GM21447 (cell line): ENCODE data around the gene CLCN4.

Experiments used
- ATAC-seq: cut with Tn5 transposase; IDR thresholded peaks from one replicate; pipeline ENCODE4 v1.9.1; 2021; ENCODE audit not compliant: unreplicated experiment

Gene CLCN4

DNA sequence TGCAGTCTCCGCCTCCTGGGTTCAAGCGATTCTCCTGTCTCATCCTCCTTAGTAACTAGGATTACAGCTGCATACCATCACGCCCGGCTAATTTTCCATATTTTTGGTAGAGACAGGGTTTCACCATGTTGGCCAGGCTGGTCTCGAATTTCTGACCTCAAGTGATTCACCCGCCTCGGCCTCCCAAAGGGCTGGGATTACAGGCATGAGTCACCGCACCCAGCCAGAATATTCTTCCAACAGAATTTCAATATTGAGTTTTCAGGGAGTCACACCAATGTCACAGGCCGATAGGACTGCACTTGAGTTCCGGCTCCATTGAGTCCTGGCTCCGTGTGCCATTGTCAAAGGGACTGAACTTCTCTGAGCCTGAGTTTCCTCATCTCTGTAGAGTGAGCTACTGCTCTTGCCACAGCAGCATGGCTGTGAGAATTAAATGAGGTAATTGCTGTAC, 82.9 kb downstream of the CLCN4 start:
- no peak for ATAC-seq

DNA sequence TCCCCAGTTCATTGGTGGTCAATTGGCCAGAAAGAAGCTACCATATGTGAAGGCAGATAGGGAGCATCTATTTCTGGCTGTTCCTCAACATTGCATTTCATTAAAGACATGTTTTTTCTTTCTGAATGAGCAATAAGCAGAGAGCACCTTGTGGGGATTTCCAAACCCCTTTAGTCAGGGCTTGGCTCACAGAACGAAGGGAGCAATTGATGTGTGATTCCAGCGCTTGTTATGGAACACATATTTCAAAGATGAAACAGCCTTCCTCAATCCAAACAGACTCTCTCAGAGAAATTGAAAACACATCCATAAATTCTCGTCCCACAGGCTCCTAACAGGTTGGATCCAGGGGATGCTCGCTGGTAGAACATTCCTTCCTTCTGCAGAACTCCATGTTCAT, 84.1 kb downstream of the CLCN4 start:
- ATAC-seq = no peak

DNA sequence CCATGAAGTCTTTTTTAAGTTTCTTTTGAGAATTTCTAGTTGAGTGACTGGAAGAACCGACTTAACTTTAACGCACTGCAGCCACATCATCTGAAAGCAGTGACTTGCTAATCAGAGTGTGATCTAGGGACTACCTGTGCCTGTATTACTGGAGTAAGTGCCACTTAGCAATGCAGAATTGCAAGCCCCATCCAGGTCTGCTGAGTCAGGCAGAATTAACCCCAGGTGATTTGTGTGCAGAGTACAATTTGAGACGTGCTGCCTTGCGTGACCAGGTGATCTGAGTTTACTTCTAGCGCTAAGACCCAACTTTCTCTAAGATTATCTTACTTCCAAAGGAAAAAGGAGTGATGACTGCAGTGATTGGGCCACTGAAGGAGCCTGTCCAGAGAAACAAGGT, 85.3 kb downstream of the CLCN4 start:
- ATAC-seq = no peak

DNA sequence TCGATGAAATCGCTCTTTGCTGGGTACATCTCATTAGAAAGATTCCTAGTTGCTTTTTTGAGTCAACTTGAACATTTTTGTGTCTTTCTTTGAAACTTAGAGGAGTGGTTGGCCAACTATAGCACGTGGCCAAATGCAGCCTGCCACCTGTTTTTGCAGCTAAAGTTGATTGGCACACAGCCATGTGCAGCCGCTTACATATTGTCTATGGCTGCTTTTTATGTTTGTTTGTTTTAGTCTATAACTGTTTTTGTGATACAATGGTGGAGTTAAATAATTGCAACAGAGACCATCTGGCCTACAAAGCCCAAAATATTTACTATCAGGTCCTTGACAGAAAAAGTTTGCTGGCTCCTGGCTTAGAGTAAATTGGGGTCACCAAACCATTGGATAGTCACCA, 86.3 kb downstream of the CLCN4 start:
- ATAC-seq = no peak

DNA sequence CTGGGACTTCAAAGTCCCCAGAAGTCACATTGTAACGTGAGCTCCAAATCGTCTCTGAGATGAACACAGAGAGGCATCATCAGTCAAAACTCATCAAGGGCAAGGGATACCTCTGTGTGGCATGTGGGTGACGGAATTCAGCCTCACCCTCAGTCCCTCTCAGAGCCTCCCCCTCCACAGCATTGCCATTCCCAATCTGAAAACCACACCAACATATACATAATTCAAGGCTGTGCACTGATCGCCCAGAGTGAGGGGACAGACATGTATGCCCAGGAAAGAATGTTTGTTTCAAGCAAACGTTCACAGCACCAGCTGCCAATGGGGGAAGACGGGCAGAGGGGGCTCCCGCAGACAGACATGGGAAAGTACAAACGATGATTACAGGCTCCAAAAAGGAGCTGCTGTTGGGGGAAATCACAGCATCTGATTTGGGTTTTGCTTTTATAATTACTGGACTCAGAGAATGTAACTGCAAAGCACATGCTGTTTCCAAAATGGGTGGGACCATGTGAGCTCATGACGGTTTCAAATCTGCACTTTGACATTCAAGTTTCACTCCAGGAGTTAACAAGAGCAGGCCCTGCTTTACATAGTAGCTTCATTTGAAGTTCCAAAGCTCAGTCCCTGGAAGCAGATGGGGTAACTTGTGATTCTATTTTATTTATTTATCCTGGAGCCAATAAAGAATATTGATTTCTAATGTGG, 88.3 kb downstream of the CLCN4 start:
- no peak for ATAC-seq

DNA sequence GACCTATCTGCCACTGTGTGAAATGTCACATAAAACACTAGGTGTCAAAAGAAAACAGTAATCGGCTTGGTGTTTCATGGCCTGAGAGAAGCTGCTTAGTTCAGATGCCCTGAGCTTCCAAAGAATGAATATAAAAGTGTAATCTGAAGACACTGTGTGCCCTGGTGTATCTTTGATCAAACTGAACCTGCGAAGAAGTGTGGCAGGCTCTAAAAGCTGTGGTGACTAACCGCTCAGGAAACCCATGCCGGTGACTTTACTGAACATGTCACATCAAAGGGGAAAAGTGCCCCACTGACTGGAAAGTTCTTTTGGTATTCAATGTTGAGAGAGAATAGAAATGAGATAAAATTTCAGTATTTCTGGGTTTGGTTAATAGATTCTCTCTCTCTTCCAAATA, 89.1 kb downstream of the CLCN4 start:
- ATAC-seq = no peak

DNA sequence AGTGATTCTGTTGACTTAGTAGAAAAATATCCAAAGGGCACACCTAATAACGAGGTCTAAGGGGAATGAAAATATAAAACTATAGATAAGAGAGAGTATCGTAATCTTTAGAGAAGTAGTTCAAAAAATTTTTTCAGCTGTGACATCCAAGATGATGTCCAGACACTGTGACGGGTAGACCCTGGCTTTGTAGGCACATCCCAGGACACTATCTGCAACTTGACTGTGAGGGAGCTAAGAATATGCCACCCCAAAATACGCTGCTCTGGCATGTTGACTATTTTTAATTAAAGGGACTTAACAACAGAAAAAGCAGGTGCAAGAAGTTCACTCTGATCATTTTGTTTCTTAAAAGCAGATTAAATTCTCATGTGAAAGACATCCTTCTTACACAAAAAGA, 89.5 kb downstream of the CLCN4 start:
- no peak for ATAC-seq

DNA sequence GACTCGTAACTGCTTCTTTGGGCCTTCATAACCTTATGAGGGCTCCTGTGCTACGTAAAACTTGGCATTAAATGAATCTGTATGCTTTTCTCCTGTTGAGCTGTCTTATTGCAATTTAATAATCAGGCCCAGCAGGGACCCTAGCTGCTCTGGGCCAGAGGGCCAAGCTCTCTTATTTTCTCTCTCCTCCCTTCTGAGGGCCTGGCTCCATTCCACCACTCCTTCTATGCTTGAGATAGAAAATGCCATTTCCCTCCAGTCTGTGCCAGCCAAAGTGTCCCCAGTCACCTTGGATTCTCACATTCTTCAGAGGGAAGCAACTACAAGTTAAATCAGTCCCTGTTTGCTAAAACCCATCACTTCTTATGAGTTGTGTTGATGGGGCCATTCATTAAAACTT, 90.1 kb downstream of the CLCN4 start:
- ATAC-seq = no peak

DNA sequence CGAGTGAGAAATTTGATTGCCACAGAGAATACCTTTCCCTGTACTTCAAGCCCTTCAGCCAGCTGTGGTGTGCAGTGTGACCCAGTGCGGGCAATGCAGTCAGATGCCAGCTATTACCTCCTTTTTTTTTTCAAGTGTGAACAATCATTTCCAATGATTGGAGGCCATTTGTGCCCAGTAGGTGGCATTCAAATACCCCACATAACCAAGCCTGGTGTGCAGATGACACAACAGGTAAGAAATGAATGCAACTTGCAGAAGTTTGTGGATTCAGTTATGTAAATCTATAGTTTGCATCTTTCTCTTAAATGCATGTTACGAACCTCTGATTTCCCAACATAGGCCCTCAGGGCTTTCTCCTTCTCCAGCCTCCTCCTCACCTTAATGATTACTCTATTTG, 98.0 kb downstream of the CLCN4 start:
- ATAC-seq = no peak

DNA sequence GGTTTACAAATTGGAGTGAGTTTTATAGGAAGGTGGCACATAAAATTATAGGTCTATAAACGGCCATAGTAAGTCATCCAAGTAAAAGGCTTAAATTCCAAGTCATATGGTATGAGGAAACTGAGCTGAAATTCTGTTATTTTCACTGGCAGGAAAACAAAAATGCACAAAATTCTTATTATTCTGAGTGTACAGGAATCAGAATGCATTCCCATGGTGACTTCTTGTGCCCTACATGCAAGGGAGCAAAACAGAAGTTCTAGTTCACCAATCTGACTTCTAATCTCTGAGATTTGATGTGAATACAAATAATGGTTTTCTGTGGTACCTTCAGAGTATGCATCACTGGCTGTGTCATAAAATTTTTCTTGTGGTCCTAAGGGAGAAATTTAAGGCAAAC, 102.9 kb downstream of the CLCN4 start:
- no peak for ATAC-seq

DNA sequence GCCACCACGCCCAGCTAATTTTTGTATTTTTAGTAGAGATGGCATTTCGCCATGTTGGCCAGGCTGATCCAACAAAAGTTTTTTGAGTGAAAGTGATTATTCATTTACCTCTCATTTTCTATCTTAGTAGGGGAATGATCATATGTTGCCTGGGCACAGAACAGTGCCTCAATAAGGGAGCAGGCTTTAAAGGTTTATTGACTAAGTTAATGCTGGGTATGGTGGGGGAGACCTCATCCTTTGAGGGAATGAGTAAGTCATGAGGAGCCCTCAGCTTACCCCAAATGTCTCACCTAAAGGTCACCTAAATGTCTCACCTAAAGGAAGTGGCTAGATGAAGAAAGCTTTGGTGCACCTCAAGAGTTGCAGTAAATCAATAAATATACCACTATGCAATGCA, 109.0 kb downstream of the CLCN4 start:
- no peak for ATAC-seq

DNA sequence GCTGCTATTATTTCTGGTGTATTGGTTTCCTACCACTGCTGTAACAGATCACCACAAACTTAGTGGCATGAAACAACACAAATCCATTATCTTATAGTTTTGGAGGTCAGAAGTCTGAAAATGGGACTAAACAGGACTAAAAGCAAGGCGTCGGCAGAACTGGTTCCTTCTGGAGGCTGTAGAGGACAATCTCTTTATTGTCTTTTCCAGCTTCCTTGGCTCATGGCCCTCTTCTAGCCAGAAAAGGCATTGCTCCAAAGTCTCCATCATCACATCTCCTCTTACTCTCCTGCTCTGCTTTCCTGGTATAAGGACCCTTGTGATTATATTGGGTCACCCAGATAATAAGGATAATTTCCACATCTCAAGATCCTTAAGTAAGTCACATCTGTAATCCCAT, 121.9 kb downstream of the CLCN4 start:
- no peak for ATAC-seq

DNA sequence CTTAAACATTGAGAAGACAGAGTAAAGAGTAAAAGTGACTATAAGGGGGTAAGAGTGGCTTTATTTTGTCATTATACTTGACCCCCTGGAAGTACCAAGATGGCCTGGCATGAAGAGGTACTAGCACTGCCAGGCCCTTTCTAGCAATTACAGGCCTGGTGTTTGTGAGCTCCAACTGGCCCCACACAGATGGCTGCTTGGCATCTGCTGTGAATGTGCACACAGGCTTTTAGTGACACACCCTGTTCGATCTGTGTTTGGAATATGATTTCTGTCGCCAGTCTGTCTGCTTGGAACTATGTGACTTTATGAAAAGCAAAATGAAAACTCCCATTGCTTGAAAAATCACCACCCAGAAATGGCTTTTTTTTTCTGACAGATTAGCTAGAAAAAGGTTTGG, 123.3 kb downstream of the CLCN4 start:
- ATAC-seq = no peak

DNA sequence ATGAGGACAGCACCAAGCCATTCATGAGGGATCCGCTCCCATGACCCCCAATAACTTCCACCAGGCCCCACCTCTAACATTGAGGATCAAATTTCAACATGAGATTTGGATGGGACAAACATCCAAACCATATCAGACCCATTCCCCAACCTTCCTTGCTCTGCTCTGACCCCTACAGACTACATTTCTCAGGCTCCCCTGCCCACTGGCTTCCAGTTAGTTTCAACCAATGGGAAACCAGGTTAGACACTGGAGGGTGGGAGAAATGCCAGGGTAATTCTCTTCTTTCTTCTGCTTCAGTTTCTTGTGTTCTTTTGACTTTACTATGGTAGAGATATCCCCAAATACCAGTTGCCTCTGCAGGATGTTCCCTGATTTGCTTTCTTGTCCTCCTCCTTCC, 125.7 kb downstream of the CLCN4 start:
- ATAC-seq = no peak

DNA sequence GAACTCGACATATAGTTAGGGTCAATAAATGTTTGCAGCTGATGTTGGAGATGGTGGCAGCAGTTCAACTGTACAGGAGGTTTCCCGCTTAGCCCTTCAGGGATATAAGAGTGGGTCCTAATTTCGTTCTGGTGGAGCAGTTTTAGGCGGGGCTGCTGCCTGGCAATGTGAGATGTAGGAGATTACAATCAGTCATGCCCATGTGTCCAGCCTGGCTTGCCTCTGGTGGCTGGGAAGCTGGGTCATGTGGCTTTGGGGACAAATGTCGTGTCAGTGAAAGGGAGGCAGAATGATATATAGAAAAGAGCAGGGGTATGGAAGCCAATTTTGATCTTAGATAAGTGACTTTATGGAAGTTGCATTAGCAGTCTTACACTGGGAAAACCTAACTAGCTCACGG, 129.4 kb downstream of the CLCN4 start:
- no peak for ATAC-seq
